SK-N-DZ (cell line): ENCODE results near the gene USF2.

Source experiments
- DNase-seq: peaks from one replicate; pipeline ENCODE4 v3.0.0-alpha.2; 2015; ENCODE audit warnings: low spot score

Gene USF2

DNA sequence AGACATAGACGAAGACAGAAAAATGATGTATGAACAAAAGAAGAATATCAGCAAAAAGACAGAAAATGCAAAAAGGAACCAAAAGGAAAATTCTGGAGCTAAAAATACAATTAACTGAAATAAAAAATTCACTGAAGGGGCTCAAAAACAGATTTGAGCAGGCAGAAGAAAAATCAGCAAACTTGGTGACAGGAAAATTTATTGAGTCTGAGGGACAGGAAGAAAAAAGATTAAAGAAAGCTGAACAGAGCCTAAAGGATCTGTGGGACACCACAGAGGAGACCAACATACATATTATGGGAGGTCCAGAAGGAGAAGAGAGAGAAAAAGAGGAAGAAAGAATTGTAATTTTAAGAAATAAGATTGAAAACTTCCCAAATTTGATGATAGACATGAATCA is 27.3 kb upstream of the USF2 start:
- no peak for DNase-seq

- no peak for DNase-seq
Observed at GRCh38 chr19:35246466-35247092, 22.2 kb upstream of the USF2 start.

DNA sequence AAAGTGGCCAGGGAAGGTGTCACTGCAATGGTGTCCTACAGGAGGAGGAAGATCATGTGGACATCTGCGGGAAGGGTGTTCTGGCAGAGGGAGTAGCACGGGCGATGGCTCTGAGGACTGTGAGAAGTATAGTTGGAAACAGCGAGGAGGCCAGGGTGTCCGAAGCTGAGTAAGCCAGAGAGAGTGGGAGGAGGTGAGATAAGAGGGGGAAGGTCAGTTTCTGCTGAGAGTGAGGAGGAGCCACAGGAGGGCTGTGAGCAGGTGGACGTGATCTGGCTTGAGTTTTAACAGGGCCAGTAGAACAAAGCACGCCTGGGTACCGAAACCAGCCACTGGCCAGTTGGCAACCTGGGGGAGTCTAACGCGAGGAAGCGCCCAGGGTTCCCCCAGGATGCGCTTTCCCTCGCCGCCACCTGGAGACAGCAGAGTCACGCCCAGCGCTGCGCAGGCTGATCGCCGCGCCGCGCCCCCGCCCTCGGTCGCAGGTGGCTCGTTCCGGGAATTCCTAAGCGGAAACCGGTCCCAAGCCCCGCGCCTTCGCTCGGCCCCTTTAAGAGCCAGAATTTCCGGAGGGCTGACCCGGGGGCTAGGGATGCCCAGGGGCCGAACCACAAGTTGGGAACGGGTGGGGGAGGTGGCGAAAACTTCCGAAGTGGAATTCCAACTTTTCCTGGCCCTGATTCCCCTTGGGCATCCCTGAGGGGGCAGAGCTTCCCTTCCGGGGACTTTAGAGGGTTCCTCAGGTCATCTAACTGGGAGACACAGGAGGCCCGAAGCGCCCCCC is 21.0 kb upstream of the USF2 start:
- DNase-seq, result no peak

DNA sequence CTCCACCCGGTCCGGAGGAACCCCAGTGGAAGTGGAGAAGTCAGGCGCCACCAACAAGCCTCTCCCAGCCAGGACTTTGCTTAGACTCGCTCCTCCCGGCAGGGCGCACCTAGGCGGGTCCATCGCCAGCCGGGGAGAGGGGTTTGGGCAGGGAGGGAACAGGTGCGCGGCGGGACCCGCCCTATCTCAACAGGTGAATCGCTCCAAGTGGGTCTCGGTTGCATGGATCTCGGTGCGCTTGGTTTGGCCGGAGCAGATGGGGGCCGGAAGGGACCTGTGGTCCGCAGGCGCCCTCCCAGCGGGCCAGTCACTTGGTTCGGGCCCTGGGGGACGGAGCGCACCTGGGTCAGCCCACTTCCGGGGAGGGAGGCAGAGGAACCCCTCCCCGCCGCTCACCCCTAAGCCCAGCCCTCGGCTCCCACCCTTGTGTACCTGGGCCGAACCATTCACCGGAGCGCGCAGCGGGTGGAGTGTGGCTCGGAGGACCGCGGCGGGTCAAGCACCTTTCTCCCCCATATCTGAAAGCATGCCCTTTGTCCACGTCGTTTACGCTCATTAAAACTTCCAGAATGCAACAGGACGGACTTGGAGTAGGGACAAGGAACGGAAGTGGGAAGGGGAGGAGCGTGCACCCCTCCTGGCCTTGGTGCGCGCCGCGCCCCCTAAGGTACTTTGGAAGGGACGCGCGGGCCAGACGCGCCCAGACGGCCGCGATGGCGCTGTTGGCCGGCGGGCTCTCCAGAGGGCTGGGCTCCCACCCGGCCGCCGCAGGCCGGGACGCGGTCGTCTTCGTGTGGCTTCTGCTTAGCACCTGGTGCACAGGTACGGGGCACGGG is 20.2 kb upstream of the USF2 start, which contains the start of gene LSR:
TSS of gene LSR (plus strand) at position 693 of the 836 bp plus-strand sequence. CDS start at position 714, 21 bp downstream.
- DNase-seq, result no peak

DNA sequence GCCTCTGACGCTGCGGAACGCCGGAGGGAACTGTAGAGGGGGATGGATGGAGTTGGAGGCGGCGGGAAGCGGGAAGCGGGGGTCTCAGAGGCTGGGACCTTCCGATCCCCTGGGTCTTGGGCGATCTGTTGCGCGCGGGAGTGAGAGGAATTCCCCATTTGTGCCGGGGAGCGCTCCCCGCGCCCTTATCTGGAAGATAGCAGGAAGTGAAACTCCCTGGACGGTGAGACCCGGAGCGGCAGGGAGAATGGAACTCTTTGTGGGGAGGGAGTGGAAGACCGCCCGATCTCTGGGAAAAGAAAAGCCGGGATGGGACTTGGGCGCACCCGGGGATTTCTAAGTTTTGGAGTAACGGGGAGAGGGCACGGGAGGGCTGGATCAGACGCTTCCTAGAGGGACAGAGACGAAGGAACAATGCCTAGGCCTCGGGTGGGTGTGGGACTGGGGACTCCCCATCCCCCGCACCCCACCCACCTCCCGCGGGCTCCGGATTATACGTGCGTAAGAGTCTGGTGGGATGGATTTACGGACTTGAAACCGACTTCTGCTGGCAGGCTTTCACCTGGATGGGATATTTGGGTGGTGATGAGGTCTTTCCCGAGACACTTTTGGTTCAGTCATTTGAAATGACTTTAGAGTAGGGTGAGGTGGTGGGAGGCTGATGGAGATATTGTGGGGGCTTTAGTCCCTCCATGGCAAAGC is 19.5 kb upstream of the USF2 start:
- DNase-seq, result no peak

DNA sequence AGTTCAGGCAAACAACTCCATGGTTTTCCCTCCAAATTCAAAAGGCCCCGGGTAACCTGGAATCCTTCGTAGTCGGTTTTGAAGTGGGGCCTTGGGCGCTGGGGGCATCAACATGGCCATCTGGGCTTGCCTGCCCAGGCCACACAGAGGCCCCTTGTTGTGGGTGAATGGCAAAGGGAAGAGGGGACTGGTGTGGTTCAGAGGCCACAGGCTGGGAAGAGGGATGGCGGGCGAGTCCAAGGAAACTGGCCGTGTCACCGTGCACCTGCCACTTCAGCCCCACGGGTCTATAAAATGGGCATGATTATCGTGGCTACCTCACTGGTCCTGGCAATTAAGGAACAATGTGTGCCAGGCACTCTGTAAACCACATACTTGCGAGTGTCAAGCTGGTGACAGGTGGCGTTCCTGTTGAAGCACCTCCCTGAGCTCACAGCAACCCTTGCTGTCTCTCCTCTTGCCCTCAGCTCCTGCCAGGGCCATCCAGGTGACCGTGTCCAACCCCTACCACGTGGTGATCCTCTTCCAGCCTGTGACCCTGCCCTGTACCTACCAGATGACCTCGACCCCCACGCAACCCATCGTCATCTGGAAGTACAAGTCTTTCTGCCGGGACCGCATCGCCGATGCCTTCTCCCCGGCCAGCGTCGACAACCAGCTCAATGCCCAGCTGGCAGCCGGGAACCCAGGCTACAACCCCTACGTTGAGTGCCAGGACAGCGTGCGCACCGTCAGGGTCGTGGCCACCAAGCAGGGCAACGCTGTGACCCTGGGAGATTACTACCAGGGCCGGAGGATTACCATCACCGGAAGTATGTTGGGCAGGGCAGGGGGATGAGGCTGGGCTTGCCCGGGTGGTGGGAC is 18.7 kb upstream of the USF2 start:
- DNase-seq, result no peak

GRCh38 chr19:35251456-35251855 is 17.3 kb upstream of the USF2 start:
- DNase-seq, result no peak

DNA sequence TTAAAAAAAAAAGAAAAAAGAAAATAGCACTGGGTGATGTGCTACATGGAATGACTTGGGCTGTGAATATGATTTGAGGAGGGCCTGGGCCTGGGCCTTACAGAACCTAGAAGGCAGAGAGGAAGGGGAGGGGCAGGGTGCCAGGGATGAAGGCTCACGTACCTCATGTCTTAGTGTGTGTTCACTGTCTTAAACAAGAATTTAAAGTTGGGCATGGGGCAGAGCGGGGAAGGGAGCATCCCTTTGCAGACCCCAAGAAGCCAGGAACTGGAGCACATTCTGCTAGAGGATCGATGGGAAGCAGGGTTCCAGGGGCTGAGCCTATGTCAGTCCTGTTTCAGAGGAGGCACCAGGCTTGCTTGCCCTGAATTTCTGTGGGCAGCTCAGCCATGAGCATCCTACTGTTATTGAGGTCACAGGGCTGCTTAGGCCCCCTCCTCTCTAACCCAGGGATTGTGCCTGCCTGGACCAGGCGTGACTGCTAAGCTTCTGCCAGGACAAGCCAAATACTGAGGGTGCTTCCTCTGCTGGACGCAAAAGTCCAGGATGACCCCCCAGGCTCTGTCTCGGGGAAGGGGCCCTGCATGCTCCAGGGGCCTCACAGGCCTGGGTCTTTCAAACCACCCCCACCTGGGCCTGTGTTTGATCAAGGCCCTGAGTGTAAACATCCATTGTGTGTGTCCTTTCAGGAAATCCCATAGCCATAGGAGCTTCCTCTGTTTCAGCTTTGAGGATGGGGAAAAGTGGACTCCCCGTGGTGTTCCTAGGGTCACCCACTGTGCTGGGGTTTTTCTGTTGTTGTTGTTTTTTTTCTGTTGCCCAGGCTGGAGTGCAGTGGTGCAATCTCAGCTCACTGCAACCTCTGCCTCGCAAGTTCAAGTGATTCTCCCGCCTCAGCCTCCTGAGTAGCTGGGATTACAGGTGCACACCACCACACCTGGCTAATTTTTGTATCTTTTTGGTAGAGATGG is 15.2 kb upstream of the USF2 start:
- DNase-seq, result no peak

DNA sequence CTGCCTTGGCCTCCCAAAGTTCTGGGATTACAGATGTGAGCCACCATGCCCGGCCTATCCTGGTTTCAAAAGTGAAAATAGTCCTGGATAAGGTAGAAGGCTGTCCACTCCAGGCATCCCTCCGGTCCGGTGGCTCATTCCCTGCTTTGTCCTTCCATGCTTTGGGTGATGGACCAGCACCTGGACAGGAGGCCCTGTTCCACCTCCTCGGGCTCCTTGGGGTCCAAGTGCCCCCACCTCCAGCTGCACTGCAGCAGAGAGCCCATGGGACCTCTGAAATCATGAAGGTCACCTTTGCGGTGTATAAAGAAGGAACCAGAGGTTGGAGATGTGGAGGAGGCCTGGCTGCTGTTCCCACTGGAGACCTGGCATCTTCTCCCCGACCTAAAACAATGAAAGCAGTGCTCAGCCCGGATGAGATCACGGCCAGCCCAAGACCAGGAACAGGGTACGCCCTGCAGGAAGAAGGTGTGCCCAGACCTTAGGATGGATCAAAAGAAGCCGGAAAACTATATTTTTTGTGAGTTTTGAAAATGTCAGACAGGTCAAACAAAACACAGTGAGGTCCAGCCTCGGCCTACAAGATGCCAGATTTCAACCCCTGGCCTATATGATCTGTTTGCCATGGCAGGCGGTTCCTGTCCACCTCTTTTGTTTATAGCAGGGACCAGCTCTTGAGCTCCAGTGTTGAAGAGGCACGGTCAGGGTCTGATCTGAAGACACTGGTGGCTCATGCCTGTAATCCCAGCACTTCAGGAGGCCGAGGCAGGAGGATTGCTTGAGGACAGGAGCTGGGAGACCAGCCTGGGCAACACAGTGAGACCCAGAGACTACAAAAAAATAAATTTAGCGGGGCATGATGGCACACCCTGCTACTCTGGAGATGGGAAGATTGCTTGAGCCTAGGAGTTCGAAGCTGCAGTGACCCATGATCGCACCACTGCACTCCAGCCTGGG is 14.1 kb upstream of the USF2 start:
- DNase-seq, result no peak

DNA sequence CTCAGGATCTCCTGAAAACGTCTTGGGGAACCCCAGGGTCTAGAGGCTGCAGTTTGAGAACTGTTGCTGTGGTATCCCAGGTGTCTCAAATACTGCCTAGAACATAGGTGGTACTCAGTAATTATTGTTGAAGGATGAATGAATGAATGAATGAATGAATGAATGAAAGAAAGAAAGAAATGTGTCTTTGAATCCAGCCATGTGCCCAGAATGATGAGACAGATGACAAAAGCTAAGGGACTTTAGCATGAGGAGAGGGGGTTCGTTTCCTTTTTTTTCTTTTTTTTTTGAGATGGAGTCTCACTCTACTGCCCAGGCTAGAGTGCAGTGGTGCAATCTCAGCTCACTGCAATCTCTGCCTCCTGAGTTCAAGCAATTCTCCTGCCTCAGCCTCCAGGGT is 12.2 kb upstream of the USF2 start:
- DNase-seq, result no peak

DNA sequence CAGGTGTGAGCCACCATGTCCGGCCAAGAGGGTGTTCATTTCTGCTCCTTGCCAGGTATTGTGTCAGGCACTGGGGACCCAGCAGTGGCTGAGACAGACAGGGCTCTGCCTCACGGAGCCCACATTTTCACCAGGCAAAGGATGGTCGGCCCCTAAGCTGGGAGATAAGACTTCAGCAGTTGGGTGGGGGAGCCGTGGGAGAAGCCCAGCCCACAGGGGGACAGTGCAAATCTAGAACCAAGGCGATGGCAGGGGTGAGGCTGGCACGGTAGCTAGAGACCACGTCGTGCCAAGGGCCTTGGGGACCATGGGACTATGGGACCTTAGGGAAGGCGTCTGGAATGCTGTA is 11.7 kb upstream of the USF2 start:
- DNase-seq, result no peak

GRCh38 chr19:35260694-35261304 is 8.0 kb upstream of the USF2 start:
- DNase-seq, result no peak

DNA sequence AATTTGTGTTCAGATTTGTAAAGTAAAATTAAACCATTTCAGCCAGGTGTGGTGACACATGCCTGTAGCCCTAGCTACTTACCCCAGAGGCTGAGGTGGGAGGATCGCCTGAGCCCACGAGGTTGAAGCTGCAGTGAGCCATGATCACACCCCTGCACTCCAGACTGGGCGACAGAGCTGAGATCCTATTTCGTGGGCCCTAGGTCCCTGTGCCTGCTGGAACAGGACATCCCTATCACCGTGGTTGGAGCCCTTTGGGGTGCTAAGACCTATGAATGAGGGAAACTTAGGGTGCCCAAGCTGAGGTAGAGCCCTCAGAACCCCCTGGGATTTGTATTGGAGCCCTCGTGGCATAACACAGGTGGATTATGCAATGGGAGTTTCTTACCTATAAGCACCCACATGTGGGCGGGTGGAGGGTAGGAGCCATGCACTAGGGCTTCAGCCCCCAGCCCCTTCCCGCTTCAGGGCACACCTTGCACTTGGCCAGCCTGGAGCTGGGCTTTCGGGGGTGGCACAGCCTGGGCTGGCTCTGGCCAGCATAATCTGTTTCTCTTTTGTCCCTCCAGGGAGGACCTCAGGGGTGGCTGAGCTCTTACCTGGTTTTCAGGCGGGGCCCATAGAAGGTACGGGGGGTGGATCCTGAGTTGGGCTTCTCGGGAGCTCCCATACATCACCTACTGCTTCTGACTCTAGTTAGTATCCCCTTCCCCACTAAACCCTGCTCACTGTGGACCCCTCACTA is 7.2 kb upstream of the USF2 start:
- DNase-seq, result no peak

DNA sequence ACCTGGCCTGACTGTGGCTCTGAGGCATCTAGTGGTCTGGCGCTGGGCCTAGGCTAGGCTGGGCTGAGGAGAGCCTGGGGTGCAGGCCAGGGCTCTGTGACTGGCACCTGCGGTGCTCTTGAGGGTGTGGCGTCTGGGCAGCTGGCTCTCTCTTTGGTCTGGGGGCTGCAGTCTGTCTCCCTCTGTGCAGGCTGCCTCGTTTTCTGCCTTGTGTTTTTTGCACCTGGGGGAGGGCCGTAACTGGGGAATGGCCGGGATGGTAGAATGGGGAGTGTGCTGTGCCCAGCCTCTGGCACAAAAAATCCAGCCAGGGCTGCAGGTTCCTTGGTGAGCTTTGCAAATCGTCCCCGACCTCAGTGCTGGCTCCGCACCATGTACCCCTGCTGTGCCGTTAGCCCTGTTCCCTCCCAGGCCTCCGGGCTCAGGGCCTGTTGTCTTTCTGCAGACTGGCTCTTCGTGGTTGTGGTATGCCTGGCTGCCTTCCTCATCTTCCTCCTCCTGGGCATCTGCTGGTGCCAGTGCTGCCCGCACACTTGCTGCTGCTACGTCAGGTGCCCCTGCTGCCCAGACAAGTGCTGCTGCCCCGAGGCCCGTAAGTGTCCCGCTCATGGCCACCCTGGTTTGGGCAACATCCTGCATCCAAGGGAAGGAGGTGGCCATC is 6.5 kb upstream of the USF2 start:
- DNase-seq, result no peak

- no peak for DNase-seq
Observed at GRCh38 chr19:35264268-35265125, 4.3 kb upstream of the USF2 start.
